Colonic mucosa (tissue), 4 donors: ENCODE results near the gene INPP5A. TPM values are rescaled to one million over a fixed set of nuclear protein-coding genes. Genes with fewer than 3 reads are reported as not detected.
A peak's percentile ranks its signal among the peaks of the same experiment; 100 is the strongest.

Experiments
- DNase-seq: peaks from one replicate; pipeline ENCODE4 v3.0.0-alpha.2; 2020
- H3K27ac ChIP-seq: fragments of 200-600 bp; one replicate; pipeline ENCODE4 v1.8.0; 2021
- H3K27me3 ChIP-seq: fragments of 200-600 bp; one replicate; pipeline ENCODE4 v1.8.0; 2021
- H3K36me3 ChIP-seq: fragments of 200-600 bp; one replicate; pipeline ENCODE4 v1.8.0; 2021
- H3K4me1 ChIP-seq: fragments of 200-600 bp; one replicate; pipeline ENCODE4 v1.8.0; 2021; ENCODE audit warnings: mild to moderate bottlenecking
- H3K4me3 ChIP-seq: fragments of 200-600 bp; one replicate; pipeline ENCODE4 v1.8.0; 2021
- H3K9ac ChIP-seq, 2 donors: one replicate each; pipeline ENCODE4 v1.7.0; 2013; ENCODE audit warnings: control low read depth in 2 of 2, low read depth in 2 of 2, low read length in 2 of 2
- H3K9me3 ChIP-seq: fragments of 200-600 bp; one replicate; pipeline ENCODE4 v1.8.0; 2021
- intact Hi-C: fragments of 100-400 bp; cut with DNase I; formaldehyde crosslinking; loops from one replicate; pipeline ENCODE4 v1.14.1; 2022
- total RNA-seq, 2 donors: library from RNA; stranded (reverse); fragmentation: NEBNext Ultra II Directional in 1 of 2; extraction: Animal tissue kit (Norgen Biotek cat#: 25700) in 1 of 2; gene quantifications; one replicate each; pipeline ENCODE4 v1.2.1, GENCODE V29; 2021
- TF ChIP-seq, protein P1 (sequence below): fragments of 200-600 bp; IDR thresholded peaks from one replicate; pipeline ENCODE4 v1.8.0; 2022; ENCODE audit warnings: antibody characterized with exemption, mild to moderate bottlenecking
- donor health status: healthy.
- donor health status: DM: no; HTN: no; CAD: no.
- donor health status: DM: no; HTN: no; CAD: no.

INPP5A gene
- total RNA-seq, 2 donors from 2014 or later = 29.9 to 41.5 TPM

- peak overlapping the region in 1 of 2 donors; percentile 38 for H3K9ac ChIP-seq
Measured at GRCh38 chr10:132515811-132516726, 21.5 kb upstream of the INPP5A start.

GRCh38 chr10:132516771-132517725, 20.5 kb upstream of the INPP5A start:
- Histone ChIP-seq H3K9ac (peak overlapping the region; percentile 40 to 47), H3K27me3 (no peaks in the 10 kb centered on the region), H3K4me3 (no peak overlapping the region), H3K9me3 (no peaks in the 10 kb centered on the region), H3K27ac (peak overlapping the region; percentile 53), H3K36me3 (no peaks in the 10 kb centered on the region), H3K4me1 (peaks cover 17% of the 10 kb centered on the region)
- peak; percentile 86 for DNase-seq
- TF ChIP-seq, protein P1, sequence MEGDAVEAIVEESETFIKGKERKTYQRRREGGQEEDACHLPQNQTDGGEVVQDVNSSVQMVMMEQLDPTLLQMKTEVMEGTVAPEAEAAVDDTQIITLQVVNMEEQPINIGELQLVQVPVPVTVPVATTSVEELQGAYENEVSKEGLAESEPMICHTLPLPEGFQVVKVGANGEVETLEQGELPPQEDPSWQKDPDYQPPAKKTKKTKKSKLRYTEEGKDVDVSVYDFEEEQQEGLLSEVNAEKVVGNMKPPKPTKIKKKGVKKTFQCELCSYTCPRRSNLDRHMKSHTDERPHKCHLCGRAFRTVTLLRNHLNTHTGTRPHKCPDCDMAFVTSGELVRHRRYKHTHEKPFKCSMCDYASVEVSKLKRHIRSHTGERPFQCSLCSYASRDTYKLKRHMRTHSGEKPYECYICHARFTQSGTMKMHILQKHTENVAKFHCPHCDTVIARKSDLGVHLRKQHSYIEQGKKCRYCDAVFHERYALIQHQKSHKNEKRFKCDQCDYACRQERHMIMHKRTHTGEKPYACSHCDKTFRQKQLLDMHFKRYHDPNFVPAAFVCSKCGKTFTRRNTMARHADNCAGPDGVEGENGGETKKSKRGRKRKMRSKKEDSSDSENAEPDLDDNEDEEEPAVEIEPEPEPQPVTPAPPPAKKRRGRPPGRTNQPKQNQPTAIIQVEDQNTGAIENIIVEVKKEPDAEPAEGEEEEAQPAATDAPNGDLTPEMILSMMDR = no peak
- intact Hi-C loops = no loop called here

More at GRCh38 chr10:132515811-132516726, 21.5 kb upstream of the INPP5A start:
- H3K36me3 ChIP-seq = no peaks in the 10 kb centered on the region
- no peak overlapping the region for H3K27ac ChIP-seq
- intact Hi-C loops = no loop called here
- TF ChIP-seq, protein P1 = no peak
- H3K9me3 ChIP-seq = no peaks in the 10 kb centered on the region
- H3K4me1 ChIP-seq = peaks cover 17% of the 10 kb centered on the region
- DNase-seq = no peak
- H3K4me3 ChIP-seq = no peak overlapping the region
- no peaks in the 10 kb centered on the region for H3K27me3 ChIP-seq

DNA sequence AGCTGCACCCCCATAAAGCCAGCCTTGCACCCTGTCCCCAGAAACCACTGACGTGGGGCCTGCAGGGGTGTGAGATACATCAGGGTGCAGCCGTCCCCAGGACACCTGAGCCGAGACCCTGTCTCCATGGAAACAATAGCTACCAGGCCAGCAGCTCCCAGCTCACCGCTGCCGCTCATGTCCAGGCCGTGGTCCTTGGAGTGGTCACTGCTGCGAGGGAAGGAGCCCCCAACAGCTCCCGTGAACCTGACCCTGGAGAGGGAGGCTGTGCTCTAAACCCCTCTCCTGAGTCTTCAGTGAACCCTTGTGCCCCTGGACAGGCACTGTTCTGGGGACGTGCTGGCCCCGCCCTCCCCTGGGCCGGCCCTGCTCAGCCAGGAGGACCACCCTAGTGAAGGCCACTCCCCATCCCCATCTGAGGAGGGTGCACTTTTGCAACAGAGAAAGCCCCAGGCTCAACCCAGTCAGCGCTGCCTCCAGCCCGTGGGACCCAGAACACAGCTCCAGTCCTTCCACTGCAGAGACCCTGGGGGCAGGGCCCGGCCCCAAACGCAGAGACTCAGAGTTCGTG, 19.6 kb upstream of the INPP5A start:
- peaks cover 17% of the 10 kb centered on the region for H3K4me1 ChIP-seq

GRCh38 chr10:132518572-132519381, 18.8 kb upstream of the INPP5A start:
- Histone ChIP-seq H3K9ac (peak overlapping the region in 1 of 2 donors; percentile 73), H3K4me3 (peak overlapping the region; percentile 15), H3K36me3 (no peaks in the 10 kb centered on the region), H3K27ac (no peak overlapping the region), H3K9me3 (no peaks in the 10 kb centered on the region), H3K27me3 (no peaks in the 10 kb centered on the region), H3K4me1 (peaks cover 17% of the 10 kb centered on the region)
- DNase-seq = peak; percentile 93
- intact Hi-C loops = no loop called here
- TF ChIP-seq, protein P1 = no peak

More for the DNA sequence above, 19.6 kb upstream of the INPP5A start:
- peak overlapping the region; percentile 20 to 40 for H3K9ac ChIP-seq
- DNase-seq = no peak
- no peak overlapping the region for H3K4me3 ChIP-seq
- peak overlapping the region; percentile 53 for H3K27ac ChIP-seq
- H3K27me3 ChIP-seq = no peaks in the 10 kb centered on the region
- no peaks in the 10 kb centered on the region for H3K36me3 ChIP-seq
- no peaks in the 10 kb centered on the region for H3K9me3 ChIP-seq
- intact Hi-C loops = no loop called here
- TF ChIP-seq, protein P1 = no peak
